HCT116 (cell line): ENCODE data around the gene PLCB1. TPM values are rescaled to one million over a fixed set of nuclear protein-coding genes. Genes with fewer than 3 reads are reported as not detected.

Source experiments
- ATAC-seq: fragments of 200-7000 bp; cut with Tn5 transposase; 2 replicates; pipeline ENCODE4 v1.9.1; 2020; ENCODE audit warnings: mild to moderate bottlenecking, moderate library complexity
- BruUV-seq: library from RNA; stranded (reverse); fragments of 400-500 nt; replicated peaks from 2 replicates; lab custom pipeline; 2021; lab: Mats Ljungman, UMichigan
- CTCF ChIA-PET: fragments of 300-600 bp; sonication (Branson Sonifier 250); formaldehyde crosslinking; loops from one replicate; lab custom pipeline; 2021; ENCODE audit warnings: antibody characterized with exemption; lab: Charles Lee
- POLR2A ChIA-PET: fragments of 300-600, 350-600 bp; sonication (Branson Sonifier 250); formaldehyde crosslinking; loops from one replicate; lab custom pipeline; 2021; ENCODE audit warnings: antibody characterized with exemption; lab: Charles Lee
- RAD21 ChIA-PET, 2 experiments: fragments of 300-600 bp; sonication (Branson Sonifier 250); formaldehyde crosslinking; loops; one replicate each; lab custom pipeline; 2023; ENCODE audit warnings: low total read pairs in 2 of 2; ENCODE audit not compliant: uncharacterized antibody in 2 of 2, unreplicated experiment in 2 of 2, low non-redundant PET in 1 of 2; lab: Charles Lee
- DNase-seq: peaks from one replicate; pipeline ENCODE4 v3.0.0-alpha.2; 2010; ENCODE audit warnings: low read depth, low spot score
- H2AFZ ChIP-seq: fragments of 200-600 bp; shearing (Covaris generic), sonication (generic); 2 replicates; pipeline ENCODE4 v1.6.1; 2017; ENCODE audit warnings: low read depth, mixed run types, mixed read lengths, antibody characterized with exemption, low read length; ENCODE audit not compliant: poor library complexity, severe bottlenecking
- H3K27ac ChIP-seq: 2 replicates; pipeline ENCODE4 v1.5.1; 2012; ENCODE audit warnings: low read depth, low read length
- H3K27me3 ChIP-seq: fragments of 200-600 bp; sonication (generic); 2 replicates; pipeline ENCODE4 v1.6.1; 2016; ENCODE audit warnings: mixed run types, low read length, mixed read lengths; ENCODE audit not compliant: insufficient read depth
- H3K36me3 ChIP-seq, 2 experiments: fragments of 200-500 bp in 1 of 2; fragments of 200-600 bp in 1 of 2; sonication (Bioruptor generic) in 1 of 2; sonication (generic) in 1 of 2; 2 replicates each; pipeline versions ENCODE4 v1.5.1 to v1.6.1; 2014 to 2016; ENCODE audit warnings: low read length in 2 of 2, inconsistent platforms in 1 of 2, mixed read lengths in 1 of 2, mixed run types in 1 of 2; ENCODE audit not compliant: insufficient read depth in 2 of 2, control insufficient read depth in 1 of 2
- H3K4me1 ChIP-seq, 2 experiments: fragments of 200-600 bp in 1 of 2; sonication (generic) in 1 of 2; 2 replicates each; pipeline versions ENCODE4 v1.5.1 to v1.6.1; 2012 to 2017; ENCODE audit warnings: low read length in 2 of 2, inconsistent platforms in 1 of 2, mild to moderate bottlenecking in 1 of 2, mixed read lengths in 1 of 2, mixed run types in 1 of 2, moderate library complexity in 1 of 2; ENCODE audit not compliant: insufficient read depth in 2 of 2, control insufficient read depth in 1 of 2
- H3K4me2 ChIP-seq: fragments of 200-600 bp; sonication (generic); 2 replicates; pipeline ENCODE4 v1.6.1; 2017; ENCODE audit warnings: mixed run types, low read length, mixed read lengths
- H3K4me3 ChIP-seq, 2 experiments: fragments of 200-600 bp in 1 of 2; sonication (generic) in 1 of 2; replicated peaks in 1 of 2; 2 replicates each; pipeline ENCODE4 v1.5.1; 2011 to 2016; ENCODE audit warnings: low read length in 2 of 2, control low read depth in 1 of 2, low read depth in 1 of 2, mild to moderate bottlenecking in 1 of 2, mixed read lengths in 1 of 2, mixed run types in 1 of 2
- H3K79me2 ChIP-seq: fragments of 200-600 bp; sonication (generic); 2 replicates; pipeline ENCODE4 v1.6.1; 2017; ENCODE audit warnings: mild to moderate bottlenecking, mixed run types, low read length, moderate library complexity, mixed read lengths; ENCODE audit not compliant: insufficient read depth
- H3K9ac ChIP-seq: fragments of 200-600 bp; sonication (generic); 2 replicates; pipeline ENCODE4 v1.6.1; 2016; ENCODE audit warnings: low read length, mixed read lengths
- H3K9me2 ChIP-seq: fragments of 200-600 bp; sonication (generic), shearing (Covaris generic); 2 replicates; pipeline ENCODE4 v1.6.1; 2017; ENCODE audit warnings: mixed run types, mild to moderate bottlenecking, moderate library complexity; ENCODE audit not compliant: insufficient read depth
- H3K9me3 ChIP-seq, 2 experiments: fragments of 200-500 bp in 1 of 2; fragments of 200-600 bp in 1 of 2; sonication (Bioruptor generic) in 1 of 2; sonication (generic) in 1 of 2; 2 replicates each; pipeline ENCODE4 v1.6.1; 2014 to 2017; ENCODE audit warnings: low read length in 2 of 2, mixed read lengths in 2 of 2, inconsistent platforms in 1 of 2, low read depth in 1 of 2, mild to moderate bottlenecking in 1 of 2, mixed run types in 1 of 2, moderate library complexity in 1 of 2; ENCODE audit not compliant: control insufficient read depth in 1 of 2, insufficient read depth in 1 of 2
- H4K20me1 ChIP-seq: fragments of 200-600 bp; sonication (generic), shearing (Covaris generic); 2 replicates; pipeline ENCODE4 v1.6.1; 2017; ENCODE audit warnings: mixed run types, mild to moderate bottlenecking, moderate library complexity; ENCODE audit not compliant: insufficient read depth
- FOSL1 ChIP-seq: IDR thresholded peaks from 2 replicates; pipeline ENCODE4 v1.6.1; 2012; ENCODE audit warnings: low read depth
- POLR2AphosphoS5 ChIP-seq: IDR thresholded peaks from 2 replicates; pipeline ENCODE4 v1.6.1; 2011; ENCODE audit warnings: mild to moderate bottlenecking, low read depth, low read length, moderate library complexity
- SP1 ChIP-seq: IDR thresholded peaks from 2 replicates; pipeline ENCODE4 v1.6.1; 2012; ENCODE audit warnings: low read depth
- SRF ChIP-seq: IDR thresholded peaks from 2 replicates; pipeline ENCODE4 v1.6.1; 2012; ENCODE audit warnings: low read depth
- ZNF274 ChIP-seq: fragments of 200-500 bp; sonication (Bioruptor generic); IDR thresholded peaks from 2 replicates; pipeline ENCODE4 v1.6.1; 2014; ENCODE audit warnings: mild to moderate bottlenecking, low read depth, low read length, inconsistent platforms
- intact Hi-C: fragments of 100-400 bp; cut with micrococcal nuclease; formaldehyde crosslinking; loops from 2 replicates; pipeline ENCODE4 v1.10.0; 2022
- total RNA-seq: library from RNA; stranded (reverse); gene quantifications from one replicate; pipeline ENCODE4 v1.2.1, GENCODE V29; 2021; ENCODE audit not compliant: unreplicated experiment
- TF ChIP-seq, protein P1 (sequence below): IDR thresholded peaks from 2 replicates; pipeline ENCODE4 v1.6.1; 2011; ENCODE audit warnings: mild to moderate bottlenecking, low read length, moderate library complexity; ENCODE audit not compliant: insufficient replicate concordance; ENCODE audit errors: extremely low read depth
- TF ChIP-seq, protein P2 (sequence below): IDR thresholded peaks from 2 replicates; pipeline ENCODE4 v1.6.1; 2012; ENCODE audit warnings: low read depth

Gene PLCB1
- total RNA-seq, 1 experiment from 2014 or later, result 15.8 TPM

DNA sequence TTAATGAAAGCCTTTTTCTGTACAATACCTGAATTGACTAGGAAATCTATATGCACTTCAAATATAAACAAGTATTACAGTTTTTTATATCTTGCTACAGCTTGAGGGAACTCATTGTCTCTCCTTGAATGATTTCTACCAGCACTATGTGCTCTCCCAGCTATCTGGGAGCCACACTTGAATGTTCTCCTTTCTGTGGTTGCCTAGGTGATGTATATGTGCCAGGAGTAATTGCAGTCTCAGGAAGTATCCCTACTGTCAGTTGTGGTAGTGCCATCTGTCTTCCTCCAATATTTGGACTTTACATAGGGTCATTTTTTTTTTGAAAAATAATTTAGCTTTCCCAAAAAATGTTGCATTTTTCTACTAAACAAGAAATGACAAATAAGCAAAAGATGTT, 648.8 kb downstream of the PLCB1 start:
- no peaks in the 10 kb centered on the region for H3K27me3 ChIP-seq
- H3K27ac ChIP-seq, result no peak overlapping the region
- no peak overlapping the region for H2AFZ ChIP-seq
- H3K79me2 ChIP-seq, result no peaks in the 10 kb centered on the region
- intact Hi-C loops, result no loop called here
- no peaks in the 10 kb centered on the region for H3K36me3 ChIP-seq
- H3K9me2 ChIP-seq, result no peaks in the 10 kb centered on the region
- H4K20me1 ChIP-seq, result no peaks in the 10 kb centered on the region
- no peak for DNase-seq
- H3K9ac ChIP-seq, result no peak overlapping the region
- POLR2A ChIA-PET, result no interaction called here
- CTCF ChIA-PET, result interaction anchor here (2.2 kb wide), 1 partner anchor 9 kb away, joined by 9 read pairs; no protein-coding TSS in a partner anchor
- no peak overlapping the region for H3K4me3 ChIP-seq
- H3K9me3 ChIP-seq, result no peaks in the 10 kb centered on the region
- no peaks in the 10 kb centered on the region for H3K4me1 ChIP-seq
- RAD21 ChIA-PET, result no interaction called here
- ATAC-seq, result no peak
- BruUV-seq, result no TSS peak
- TF ChIP-seq, protein P1, sequence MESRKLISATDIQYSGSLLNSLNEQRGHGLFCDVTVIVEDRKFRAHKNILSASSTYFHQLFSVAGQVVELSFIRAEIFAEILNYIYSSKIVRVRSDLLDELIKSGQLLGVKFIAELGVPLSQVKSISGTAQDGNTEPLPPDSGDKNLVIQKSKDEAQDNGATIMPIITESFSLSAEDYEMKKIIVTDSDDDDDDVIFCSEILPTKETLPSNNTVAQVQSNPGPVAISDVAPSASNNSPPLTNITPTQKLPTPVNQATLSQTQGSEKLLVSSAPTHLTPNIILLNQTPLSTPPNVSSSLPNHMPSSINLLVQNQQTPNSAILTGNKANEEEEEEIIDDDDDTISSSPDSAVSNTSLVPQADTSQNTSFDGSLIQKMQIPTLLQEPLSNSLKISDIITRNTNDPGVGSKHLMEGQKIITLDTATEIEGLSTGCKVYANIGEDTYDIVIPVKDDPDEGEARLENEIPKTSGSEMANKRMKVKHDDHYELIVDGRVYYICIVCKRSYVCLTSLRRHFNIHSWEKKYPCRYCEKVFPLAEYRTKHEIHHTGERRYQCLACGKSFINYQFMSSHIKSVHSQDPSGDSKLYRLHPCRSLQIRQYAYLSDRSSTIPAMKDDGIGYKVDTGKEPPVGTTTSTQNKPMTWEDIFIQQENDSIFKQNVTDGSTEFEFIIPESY, result no peak
- TF ChIP-seq ZNF274 (no peak), POLR2AphosphoS5 (no peak), SRF (no peak), SP1 (no peak), FOSL1 (no peak)
- TF ChIP-seq, protein P2, sequence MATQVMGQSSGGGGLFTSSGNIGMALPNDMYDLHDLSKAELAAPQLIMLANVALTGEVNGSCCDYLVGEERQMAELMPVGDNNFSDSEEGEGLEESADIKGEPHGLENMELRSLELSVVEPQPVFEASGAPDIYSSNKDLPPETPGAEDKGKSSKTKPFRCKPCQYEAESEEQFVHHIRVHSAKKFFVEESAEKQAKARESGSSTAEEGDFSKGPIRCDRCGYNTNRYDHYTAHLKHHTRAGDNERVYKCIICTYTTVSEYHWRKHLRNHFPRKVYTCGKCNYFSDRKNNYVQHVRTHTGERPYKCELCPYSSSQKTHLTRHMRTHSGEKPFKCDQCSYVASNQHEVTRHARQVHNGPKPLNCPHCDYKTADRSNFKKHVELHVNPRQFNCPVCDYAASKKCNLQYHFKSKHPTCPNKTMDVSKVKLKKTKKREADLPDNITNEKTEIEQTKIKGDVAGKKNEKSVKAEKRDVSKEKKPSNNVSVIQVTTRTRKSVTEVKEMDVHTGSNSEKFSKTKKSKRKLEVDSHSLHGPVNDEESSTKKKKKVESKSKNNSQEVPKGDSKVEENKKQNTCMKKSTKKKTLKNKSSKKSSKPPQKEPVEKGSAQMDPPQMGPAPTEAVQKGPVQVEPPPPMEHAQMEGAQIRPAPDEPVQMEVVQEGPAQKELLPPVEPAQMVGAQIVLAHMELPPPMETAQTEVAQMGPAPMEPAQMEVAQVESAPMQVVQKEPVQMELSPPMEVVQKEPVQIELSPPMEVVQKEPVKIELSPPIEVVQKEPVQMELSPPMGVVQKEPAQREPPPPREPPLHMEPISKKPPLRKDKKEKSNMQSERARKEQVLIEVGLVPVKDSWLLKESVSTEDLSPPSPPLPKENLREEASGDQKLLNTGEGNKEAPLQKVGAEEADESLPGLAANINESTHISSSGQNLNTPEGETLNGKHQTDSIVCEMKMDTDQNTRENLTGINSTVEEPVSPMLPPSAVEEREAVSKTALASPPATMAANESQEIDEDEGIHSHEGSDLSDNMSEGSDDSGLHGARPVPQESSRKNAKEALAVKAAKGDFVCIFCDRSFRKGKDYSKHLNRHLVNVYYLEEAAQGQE, result no peak
- H3K4me2 ChIP-seq, result no peak overlapping the region
